Measurements from ENCODE around the gene PLK3.

GRCh38 chr1:44785501-44786137 lies 14.6 kb upstream of the PLK3 start:
- TF ChIP-seq CTCF (IDR thresholded peaks at IDR 0.05; ENCODE audit: insufficient read depth, low read length, poor library complexity, severe bottlenecking) (no peak), EZH2phosphoT487 (conservative IDR thresholded peaks at IDR 0.05; ENCODE audit: low read length) (no peak)

All from SU-DHL-6 (cell line).